Limb (tissue), 2 donors: ENCODE results near the gene GLI1.

Experiments
- DNase-seq, 2 donors: peaks; one replicate each; pipeline ENCODE4 v3.0.0-alpha.2; 2016; ENCODE audit errors: extremely low spot score in 2 of 2

The GLI1 gene

DNA sequence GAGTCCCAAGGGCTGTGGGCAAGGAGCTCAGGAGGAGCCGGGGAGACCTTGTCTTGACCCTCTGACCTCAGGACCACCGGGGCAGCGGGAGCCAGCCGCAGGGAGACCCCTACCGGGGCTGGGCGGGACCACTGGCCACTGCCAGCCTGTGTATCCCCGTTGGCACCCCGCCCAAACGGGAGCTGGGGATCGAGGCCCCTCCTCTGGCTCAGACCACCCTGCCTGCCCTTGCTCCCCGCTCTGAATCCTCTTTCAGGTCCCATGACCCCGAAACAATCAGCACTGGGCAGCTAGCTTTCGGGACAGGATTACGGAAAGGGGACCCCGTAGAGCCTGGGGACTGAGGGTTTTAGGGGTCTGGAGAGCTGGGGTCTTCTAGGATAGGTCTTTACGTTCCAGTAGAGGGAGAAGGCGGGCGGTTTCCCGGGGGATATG, 1.3 kb downstream of the GLI1 start:
- DNase-seq = peak in 1 of 2 donors; percentile 79

DNA sequence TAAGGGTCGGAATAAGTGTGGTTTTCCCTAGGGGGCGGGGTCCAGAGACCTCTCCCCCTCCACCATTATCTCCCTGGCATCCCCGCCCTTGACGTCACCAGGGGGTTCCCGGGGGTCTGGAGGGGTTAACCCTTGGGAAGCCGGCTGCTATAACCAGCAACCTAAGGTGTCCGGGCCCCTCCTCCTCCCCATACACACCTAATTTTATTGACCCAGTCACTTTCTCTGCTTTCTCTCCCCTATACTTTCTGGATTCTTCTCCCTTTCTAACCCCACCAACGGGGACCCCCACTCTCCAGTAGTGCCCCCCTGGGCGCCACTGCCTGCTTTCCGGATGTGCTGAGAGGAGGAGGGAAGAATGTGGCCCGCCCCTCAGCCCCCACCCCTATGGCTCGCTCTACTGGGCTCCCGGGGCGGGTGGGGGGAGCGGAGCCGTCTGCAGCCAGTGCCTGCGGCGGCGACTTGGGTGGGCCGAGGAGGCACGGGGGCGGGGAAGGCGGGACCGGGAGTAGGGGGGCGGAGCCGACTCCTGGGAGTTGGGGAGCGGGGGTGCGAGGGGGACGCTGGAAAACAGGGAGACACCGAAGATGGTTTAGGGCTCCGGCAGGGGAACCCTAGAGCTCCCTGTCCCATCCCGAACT, 1.8 kb downstream of the GLI1 start:
- peak; percentile 64 to 90 for DNase-seq

DNA sequence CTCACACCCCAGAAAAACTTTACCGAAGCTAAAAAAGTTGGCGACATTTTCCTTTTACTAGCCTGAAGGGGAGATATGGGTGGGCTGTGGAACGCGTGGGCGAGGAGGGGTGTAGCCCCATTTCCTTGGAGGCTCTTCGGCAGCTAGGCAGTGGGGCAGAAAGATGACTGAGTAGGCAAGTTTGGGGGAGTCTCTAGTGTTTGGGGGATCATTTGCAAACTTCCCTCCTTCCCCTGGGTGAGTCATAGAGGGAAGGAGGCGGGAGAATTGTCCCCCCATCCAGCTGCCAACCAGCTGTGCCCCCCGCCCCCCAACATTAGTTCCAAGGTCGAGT, 2.3 kb downstream of the GLI1 start:
- DNase-seq = no peak

DNA sequence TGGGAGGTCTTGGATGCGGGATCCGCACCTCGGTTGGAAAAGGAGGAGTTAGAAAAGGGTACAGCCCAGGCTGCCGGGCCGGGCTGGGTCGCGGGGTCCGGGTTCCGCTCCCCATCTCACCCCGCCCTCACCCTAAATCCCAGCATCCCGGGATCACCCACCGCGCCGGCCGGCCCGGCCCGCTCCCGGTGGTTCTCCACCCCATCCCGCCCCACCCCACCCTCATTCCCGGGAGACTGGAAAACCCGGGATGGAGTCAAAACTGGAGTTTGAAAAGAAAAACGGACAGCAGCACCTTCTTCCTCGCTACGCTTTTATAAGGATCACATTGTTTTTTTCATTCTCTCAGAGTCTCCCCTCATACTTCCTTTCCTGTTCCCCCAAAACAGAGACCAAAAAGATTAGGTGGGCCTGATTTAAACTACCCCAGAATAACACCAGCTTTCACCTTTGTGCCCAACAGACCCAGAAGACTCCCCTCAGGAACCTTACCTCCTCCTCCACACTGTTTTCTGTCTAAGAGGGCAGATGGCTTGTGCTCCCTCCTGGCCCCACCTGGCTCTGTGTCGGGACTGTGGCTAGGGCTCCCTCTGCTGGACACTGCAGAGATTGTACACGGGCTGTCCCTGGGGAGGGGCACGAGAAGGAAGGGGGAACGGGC, 2.8 kb downstream of the GLI1 start:
- DNase-seq = peak; percentile 90 to 93

DNA sequence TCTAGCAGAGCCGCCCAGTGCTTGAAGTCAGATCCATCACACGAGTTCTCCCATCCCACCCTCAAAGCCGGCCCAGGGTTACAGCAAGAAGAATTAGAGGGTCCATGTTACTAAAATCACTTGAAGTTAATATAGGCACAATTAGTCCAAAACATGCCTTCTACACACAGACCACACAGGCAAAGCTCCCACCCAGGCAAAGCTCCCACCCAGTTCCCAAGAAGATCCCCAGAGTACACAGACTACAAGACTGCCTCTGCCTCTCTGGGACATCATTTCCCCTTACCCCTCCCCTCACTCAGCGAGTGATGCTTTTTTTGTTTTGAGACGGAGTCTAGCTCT, 3.3 kb downstream of the GLI1 start:
- no peak for DNase-seq

DNA sequence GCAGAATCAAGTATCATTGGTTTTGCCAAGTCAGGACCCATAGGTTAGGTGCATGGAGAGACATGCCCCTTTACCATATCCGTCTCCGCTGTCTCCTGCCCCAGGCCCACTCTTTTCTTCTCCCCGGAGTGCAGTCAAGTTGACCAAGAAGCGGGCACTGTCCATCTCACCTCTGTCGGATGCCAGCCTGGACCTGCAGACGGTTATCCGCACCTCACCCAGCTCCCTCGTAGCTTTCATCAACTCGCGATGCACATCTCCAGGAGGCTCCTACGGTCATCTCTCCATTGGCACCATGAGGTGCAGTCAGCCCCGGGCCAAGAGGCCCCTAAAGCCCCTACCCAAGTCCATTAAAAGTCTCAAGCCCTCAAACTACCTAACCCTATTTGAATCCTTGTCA, 5.0 kb downstream of the GLI1 start:
- DNase-seq = no peak

DNA sequence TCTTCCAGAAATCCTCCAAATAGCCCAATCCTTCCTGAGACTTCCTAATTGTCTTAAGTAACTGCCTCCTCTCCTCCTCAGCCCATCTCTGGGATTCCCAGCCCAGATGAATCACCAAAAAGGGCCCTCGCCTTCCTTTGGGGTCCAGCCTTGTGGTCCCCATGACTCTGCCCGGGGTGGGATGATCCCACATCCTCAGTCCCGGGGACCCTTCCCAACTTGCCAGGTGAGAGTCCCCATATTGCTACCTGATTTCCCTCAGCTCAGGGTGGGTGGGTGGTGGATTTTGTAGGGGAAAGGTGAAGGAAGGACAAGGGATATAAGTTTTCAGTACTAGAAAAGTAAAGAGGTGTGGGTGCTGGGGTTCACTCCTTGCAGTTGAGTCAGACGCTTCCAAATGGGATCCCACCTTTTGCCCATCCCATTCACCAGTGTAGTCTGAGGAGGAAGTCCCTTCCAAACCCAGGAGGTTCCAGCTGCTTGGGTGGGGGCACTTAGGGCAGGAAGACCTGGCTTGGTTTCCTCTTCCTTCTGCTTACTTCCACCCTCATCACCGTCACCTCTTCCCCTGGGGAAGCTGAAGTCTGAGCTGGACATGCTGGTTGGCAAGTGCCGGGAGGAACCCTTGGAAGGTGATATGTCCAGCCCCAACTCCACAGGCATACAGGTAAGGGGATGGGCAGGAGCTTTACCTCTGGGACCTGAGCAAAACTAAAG, 5.6 kb downstream of the GLI1 start:
- DNase-seq = no peak

DNA sequence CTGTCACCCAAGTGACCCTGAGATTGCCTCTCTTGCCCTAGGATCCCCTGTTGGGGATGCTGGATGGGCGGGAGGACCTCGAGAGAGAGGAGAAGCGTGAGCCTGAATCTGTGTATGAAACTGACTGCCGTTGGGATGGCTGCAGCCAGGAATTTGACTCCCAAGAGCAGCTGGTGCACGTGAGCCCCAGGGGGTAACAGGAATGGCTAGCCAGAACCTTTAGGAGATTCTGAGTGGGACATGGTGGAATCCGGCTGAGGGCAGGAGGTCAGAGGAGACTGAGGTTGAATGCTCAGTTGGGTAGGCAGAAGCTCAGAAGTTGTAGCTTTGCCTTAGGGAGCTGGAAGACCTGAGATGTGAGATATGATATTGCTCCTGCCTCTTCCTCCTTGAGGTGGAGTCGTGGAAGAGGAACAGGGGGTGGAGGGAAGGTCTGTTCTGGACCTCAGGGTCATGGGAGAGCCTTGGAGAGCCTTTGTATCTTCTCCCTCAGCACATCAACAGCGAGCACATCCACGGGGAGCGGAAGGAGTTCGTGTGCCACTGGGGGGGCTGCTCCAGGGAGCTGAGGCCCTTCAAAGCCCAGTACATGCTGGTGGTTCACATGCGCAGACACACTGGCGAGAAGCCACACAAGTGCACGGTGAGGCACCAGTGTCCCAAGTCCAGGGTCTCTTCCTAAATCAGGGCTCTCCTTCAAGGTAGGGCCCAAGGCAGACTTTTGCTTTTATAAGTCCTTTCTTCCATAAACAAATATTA, 6.3 kb downstream of the GLI1 start:
- DNase-seq = no peak

DNA sequence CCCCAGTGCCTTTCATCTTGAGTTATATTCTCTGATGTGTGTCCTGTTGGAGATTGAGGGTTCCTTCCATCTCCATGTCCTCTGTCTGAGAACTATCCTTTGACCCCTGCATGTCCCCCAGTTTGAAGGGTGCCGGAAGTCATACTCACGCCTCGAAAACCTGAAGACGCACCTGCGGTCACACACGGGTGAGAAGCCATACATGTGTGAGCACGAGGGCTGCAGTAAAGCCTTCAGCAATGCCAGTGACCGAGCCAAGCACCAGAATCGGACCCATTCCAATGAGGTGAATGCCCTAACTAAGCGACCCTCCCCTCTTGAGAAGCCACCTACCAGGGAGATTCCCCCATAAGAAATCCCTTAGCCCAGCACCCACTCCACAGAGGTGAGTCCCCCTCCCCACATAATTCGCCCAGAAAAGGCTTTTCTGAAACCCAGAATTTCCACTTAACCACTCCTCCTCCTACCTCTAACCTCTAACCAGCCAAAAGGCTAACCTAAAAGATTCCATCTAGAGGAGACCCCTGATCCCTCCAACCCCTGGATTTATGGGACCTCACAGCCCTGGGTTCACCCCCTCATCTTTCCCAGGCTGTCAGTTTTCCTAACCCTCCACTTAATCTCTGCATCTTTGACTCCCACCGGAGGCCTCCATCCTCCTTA, 7.8 kb downstream of the GLI1 start:
- DNase-seq = no peak

DNA sequence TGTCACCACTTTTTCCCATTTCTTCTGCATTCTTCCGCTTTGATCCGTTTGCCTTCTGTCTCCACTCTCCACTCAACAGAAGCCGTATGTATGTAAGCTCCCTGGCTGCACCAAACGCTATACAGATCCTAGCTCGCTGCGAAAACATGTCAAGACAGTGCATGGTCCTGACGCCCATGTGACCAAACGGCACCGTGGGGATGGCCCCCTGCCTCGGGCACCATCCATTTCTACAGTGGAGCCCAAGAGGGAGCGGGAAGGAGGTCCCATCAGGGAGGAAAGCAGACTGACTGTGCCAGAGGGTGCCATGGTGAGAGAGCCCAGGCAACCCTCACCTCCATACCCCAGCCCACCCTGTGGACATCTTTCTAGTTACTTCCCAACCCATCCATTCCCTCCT, 8.3 kb downstream of the GLI1 start:
- no peak for DNase-seq

DNA sequence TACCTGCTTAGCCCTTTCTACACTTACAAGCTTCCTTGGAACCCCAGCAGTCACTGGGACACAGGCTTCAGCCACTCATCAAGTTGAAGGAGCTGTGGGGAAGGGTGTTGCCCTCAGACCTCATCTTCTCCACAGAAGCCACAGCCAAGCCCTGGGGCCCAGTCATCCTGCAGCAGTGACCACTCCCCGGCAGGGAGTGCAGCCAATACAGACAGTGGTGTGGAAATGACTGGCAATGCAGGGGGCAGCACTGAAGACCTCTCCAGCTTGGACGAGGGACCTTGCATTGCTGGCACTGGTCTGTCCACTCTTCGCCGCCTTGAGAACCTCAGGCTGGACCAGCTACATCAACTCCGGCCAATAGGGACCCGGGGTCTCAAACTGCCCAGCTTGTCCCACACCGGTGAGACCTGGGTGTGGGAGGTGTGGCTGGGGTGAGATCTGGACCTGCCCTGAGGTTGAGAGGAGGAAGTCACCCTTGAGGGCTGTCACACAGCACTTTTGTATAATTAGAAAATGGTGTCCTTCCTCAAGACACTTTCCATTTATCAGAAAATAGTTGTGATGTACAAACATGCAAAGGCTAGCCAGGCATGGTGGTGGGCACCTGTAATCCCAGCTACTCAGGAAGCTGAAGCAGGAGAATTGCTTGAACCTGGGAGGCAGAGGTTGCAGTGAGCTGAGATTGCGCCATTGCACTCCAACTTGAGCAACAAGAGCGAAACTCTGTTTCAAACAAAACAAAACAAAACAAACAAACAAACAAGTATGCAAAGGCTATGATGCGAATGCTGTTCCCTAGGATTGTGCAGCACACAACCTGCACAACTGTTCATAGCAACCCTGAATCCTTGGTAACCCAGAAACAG, 9.9 kb downstream of the GLI1 start:
- no peak for DNase-seq

DNA sequence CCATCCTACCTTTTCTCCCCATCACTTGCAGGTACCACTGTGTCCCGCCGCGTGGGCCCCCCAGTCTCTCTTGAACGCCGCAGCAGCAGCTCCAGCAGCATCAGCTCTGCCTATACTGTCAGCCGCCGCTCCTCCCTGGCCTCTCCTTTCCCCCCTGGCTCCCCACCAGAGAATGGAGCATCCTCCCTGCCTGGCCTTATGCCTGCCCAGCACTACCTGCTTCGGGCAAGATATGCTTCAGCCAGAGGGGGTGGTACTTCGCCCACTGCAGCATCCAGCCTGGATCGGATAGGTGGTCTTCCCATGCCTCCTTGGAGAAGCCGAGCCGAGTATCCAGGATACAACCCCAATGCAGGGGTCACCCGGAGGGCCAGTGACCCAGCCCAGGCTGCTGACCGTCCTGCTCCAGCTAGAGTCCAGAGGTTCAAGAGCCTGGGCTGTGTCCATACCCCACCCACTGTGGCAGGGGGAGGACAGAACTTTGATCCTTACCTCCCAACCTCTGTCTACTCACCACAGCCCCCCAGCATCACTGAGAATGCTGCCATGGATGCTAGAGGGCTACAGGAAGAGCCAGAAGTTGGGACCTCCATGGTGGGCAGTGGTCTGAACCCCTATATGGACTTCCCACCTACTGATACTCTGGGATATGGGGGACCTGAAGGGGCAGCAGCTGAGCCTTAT, 10.8 kb downstream of the GLI1 start:
- DNase-seq = no peak

DNA sequence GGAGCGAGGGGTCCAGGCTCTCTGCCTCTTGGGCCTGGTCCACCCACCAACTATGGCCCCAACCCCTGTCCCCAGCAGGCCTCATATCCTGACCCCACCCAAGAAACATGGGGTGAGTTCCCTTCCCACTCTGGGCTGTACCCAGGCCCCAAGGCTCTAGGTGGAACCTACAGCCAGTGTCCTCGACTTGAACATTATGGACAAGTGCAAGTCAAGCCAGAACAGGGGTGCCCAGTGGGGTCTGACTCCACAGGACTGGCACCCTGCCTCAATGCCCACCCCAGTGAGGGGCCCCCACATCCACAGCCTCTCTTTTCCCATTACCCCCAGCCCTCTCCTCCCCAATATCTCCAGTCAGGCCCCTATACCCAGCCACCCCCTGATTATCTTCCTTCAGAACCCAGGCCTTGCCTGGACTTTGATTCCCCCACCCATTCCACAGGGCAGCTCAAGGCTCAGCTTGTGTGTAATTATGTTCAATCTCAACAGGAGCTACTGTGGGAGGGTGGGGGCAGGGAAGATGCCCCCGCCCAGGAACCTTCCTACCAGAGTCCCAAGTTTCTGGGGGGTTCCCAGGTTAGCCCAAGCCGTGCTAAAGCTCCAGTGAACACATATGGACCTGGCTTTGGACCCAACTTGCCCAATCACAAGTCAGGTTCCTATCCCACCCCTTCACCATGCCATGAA, 11.5 kb downstream of the GLI1 start:
- DNase-seq = no peak

DNA sequence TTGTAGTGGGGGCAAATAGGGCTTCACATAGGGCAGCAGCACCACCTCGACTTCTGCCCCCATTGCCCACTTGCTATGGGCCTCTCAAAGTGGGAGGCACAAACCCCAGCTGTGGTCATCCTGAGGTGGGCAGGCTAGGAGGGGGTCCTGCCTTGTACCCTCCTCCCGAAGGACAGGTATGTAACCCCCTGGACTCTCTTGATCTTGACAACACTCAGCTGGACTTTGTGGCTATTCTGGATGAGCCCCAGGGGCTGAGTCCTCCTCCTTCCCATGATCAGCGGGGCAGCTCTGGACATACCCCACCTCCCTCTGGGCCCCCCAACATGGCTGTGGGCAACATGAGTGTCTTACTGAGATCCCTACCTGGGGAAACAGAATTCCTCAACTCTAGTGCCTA, 12.1 kb downstream of the GLI1 start:
- no peak for DNase-seq

DNA sequence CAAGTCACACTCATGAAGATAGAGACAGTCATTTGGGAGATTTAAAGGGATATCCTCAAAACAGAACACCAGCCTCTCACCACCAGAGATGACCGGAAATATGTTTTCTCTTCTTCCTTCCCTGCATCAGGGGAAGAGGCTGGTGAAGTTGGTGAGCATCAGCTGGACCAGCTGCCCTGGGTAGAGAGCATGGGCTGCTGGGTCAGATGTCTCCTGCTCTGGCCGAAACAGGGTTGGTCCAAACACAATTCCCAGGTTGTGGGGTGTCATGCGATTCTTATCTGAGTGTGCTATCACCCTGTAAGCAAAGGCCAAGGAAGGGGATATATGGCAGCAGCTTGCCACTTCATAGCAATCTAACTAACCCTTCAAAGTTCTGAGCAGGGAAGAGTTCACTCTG, 12.8 kb downstream of the GLI1 start:
- no peak for DNase-seq

DNA sequence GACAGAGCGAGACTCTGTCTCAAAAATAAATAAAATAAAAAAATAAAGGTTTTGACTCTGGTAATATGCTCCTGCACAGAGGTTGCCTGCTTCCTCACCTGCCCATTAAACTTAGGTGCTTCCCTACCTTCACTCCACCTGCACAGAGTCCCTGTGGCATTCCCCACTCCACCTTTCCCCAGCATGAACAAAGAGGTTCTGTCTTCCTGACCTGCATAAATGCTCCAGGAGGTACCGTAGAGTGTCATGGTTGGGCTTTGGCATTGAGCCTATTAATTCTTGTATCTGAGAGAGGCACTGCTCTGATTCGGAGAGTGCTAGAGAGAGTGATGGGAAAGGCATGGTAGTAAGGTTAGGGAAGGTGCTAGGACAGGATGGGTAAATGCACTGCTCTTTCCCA, 13.8 kb downstream of the GLI1 start:
- DNase-seq = no peak

DNA sequence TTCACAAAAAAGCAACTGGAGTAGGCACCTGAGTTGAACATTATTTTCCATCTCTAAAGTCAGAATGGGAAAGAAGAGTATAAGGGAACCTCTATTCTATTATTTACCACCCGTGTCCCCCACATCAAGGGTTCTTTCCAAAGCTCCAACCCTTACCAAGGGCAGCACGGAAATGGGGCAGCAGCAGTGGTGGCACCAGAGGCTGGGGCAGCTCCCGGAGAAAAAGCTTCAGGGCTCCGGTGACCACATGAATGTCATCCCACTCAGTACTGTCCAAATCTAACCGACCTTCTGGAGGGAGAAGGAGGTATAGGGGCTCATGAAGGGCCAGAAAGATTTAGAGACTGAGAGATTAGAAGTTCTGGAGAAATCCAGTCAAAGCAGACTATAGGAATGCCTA, 14.3 kb downstream of the GLI1 start:
- no peak for DNase-seq

DNA sequence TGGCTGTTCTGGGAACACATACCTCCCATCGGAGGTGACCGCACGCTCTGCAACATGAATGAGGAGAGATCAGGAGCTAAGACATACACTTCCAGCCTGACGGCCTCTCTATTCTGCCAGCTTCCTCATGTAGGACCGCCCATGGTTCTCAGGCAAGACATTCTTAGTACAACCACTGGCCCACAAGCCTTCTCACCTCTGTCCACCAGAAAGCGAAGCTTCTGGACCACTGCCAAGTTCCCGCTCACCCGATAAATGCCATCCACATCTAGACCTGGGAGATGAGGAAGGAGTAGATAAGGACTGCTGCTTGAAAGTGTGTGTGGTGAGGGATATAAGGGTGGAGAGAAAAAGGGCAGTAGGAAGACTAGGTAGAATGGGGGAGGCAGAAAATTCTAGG, 14.8 kb downstream of the GLI1 start:
- no peak for DNase-seq

DNA sequence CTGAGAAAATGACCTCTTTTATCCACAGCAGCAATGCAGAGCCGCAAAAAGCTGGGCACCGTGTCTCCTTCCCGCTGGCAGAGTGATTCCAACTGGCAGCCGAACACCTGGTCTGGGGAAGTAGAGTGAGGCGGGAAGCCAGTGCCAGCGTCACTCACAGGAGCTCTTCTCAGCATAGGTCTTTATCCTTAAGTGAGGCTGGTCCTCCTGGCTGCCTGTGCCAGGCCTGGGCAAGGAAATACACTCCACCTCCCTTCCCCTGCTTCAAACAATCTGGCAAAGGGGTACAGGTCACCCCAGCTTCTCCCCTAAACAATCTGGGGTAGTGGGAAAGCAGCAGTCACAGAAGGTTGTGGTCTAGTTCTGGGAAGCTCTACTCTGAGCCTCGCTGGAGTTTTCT, 15.3 kb downstream of the GLI1 start:
- DNase-seq = no peak
